ENCODE measurements around the gene RGL1.
"Not testable (repeated sequence)": the region's sequence is repeated elsewhere in the genome, so short reads cannot be mapped to it uniquely, and the experiment has no call there.

The RGL1 gene

GRCh38 chr1:183804916-183805841, at the start of gene RGL1:
TSS of gene RGL1 (plus strand) at chr1:183805120. CDS start at chr1:183805298, 178 bp downstream.
- DNase-seq, result peak; percentile 51

- DNase-seq, result no peak
Observed at GRCh38 chr1:183756326-183756725, 48.6 kb upstream of the RGL1 start.

GRCh38 chr1:183757061-183757460, 47.9 kb upstream of the RGL1 start:
- no peak for DNase-seq

- no peak for DNase-seq
Observed at GRCh38 chr1:183758913-183759312, 46.0 kb upstream of the RGL1 start.

- no peak for DNase-seq
Observed at GRCh38 chr1:183760661-183761060, 44.3 kb upstream of the RGL1 start.

GRCh38 chr1:183761871-183762270, 43.0 kb upstream of the RGL1 start:
- DNase-seq, result no peak

- DNase-seq, result not testable (repeated sequence)
Observed at GRCh38 chr1:183762856-183763255, 42.1 kb upstream of the RGL1 start.

- no peak for DNase-seq
Observed at GRCh38 chr1:183764981-183765380, 39.9 kb upstream of the RGL1 start.

- DNase-seq, result no peak
Observed at GRCh38 chr1:183769956-183770815, 34.7 kb upstream of the RGL1 start.

GRCh38 chr1:183770816-183771128, 34.1 kb upstream of the RGL1 start:
- DNase-seq, result no peak

GRCh38 chr1:183773482-183774274, 31.2 kb upstream of the RGL1 start:
- DNase-seq, result no peak

GRCh38 chr1:183774938-183775337, 30.0 kb upstream of the RGL1 start:
- DNase-seq, result no peak

- no peak for DNase-seq
Observed at GRCh38 chr1:183776731-183777130, 28.2 kb upstream of the RGL1 start.

GRCh38 chr1:183777328-183777727, 27.6 kb upstream of the RGL1 start:
- DNase-seq, result no peak

GRCh38 chr1:183778045-183778444, 26.9 kb upstream of the RGL1 start:
- DNase-seq, result no peak

GRCh38 chr1:183778568-183779433, 26.1 kb upstream of the RGL1 start:
- DNase-seq, result no peak

GRCh38 chr1:183780159-183780558, 24.8 kb upstream of the RGL1 start:
- peak; percentile 84 for DNase-seq

GRCh38 chr1:183780757-183781156, 24.2 kb upstream of the RGL1 start:
- DNase-seq, result peak; percentile 14

- DNase-seq, result no peak
Observed at GRCh38 chr1:183783342-183783741, 21.6 kb upstream of the RGL1 start.

- no peak for DNase-seq
Observed at GRCh38 chr1:183783767-183784637, 20.9 kb upstream of the RGL1 start.

GRCh38 chr1:183785921-183786320, 19.0 kb upstream of the RGL1 start:
- not testable (repeated sequence) for DNase-seq
